T-helper 2 cell (primary cell): ENCODE data around the gene BAG5.
"Not testable (repeated sequence)": the region's sequence is repeated elsewhere in the genome, so short reads cannot be mapped to it uniquely, and the experiment has no call there.

Experiments used
- DNase-seq, 5 experiments: peaks; one replicate each; pipeline versions ENCODE4 v3.0.0 to v3.0.0-alpha.2; 2012 to 2022

BAG5 gene

GRCh38 chr14:103521951-103522563 lies 40.4 kb downstream of the BAG5 start:
- peak in 1 of 5 experiments; percentile 30 for DNase-seq

GRCh38 chr14:103521438-103521950 lies 41.0 kb downstream of the BAG5 start:
- peak in 1 of 5 experiments; percentile 39 for DNase-seq

GRCh38 chr14:103520657-103521437 lies 41.6 kb downstream of the BAG5 start:
- peak; percentile 35 to 68 (median 58) for DNase-seq

DNA sequence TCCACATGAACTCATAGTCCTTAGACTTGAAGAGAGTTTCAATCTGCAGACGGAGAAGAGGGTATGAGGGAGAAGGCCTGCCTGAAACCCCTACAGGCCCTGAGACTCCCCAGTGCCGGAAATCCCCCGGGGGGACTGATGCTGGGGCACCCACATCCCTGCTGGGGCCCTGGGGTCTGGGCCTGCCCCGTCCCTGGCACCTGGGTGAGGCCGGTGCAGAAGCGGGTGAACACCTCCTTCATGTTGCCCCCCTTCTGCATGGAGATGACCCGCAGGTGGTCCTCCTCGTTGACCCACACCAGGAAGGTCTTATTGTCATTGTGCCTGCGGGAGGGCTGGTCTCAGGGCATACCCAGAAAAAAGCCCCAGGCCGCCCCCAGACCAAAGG lies 42.2 kb downstream of the BAG5 start:
- no peak for DNase-seq

DNA sequence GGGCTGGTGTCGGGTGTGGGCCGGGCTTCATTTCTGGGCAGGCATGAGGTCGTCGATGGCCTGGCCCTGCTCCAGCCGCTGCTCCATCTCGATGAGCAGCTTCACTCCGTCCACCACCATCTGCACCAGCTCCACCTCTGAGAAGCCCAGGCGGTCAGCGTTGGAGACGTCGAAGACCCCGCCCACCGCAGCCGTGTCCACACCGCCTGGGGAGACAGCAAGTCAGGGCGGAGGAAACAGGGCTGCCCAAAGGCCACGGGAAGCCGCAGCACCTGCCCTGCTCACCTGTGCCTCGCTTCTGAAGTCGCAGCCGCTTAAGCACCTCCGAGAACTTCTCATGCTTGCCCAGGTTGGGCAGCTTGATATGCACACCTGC lies 42.6 kb downstream of the BAG5 start:
- no peak for DNase-seq

GRCh38 chr14:103519043-103519836 lies 43.2 kb downstream of the BAG5 start:
- no peak for DNase-seq

GRCh38 chr14:103518422-103519042 lies 43.9 kb downstream of the BAG5 start:
- DNase-seq, result peak; percentile 29 to 58 (median 41)

- DNase-seq, result no peak
Observed at GRCh38 chr14:103517721-103518421, 44.6 kb downstream of the BAG5 start.

GRCh38 chr14:103517174-103517566 lies 45.3 kb downstream of the BAG5 start:
- no peak for DNase-seq

DNA sequence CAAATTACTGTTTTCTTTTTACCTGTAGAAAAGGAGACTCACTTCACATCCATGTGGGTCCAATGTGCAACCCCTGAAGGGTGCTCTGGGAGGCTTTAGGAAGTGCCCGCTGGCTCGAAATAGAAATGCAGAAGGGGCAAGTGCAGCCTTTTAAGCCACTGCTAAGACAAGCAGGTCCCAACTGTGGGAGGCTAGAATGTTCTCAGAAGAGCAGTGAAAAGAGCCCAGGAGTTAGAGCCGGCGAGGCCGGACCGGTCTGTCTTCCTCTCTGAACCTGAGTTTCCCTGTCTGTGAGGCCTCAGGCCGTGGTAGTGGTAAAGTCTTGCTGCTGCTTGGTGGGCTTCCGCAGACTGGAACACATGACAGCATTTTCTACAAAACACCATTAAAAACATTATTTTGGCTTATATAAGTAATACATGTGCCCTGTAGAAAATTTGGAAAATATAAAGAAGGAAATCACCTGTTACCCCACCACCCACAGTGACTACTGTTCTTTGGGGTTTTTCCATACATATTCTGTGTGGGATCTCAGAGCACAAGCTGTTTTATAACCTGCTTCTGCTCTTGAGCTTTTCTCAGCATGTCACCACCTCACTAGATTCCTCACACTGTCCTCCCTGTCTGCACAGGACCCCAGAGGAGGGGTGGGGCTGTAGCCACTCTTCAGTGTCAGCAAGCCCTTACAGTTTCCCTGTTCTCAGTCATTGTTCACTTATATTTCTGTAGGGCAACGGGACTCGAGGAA lies 45.9 kb downstream of the BAG5 start:
- no peak for DNase-seq

- no peak for DNase-seq
Observed at GRCh38 chr14:103514596-103515421, 47.6 kb downstream of the BAG5 start.

DNA sequence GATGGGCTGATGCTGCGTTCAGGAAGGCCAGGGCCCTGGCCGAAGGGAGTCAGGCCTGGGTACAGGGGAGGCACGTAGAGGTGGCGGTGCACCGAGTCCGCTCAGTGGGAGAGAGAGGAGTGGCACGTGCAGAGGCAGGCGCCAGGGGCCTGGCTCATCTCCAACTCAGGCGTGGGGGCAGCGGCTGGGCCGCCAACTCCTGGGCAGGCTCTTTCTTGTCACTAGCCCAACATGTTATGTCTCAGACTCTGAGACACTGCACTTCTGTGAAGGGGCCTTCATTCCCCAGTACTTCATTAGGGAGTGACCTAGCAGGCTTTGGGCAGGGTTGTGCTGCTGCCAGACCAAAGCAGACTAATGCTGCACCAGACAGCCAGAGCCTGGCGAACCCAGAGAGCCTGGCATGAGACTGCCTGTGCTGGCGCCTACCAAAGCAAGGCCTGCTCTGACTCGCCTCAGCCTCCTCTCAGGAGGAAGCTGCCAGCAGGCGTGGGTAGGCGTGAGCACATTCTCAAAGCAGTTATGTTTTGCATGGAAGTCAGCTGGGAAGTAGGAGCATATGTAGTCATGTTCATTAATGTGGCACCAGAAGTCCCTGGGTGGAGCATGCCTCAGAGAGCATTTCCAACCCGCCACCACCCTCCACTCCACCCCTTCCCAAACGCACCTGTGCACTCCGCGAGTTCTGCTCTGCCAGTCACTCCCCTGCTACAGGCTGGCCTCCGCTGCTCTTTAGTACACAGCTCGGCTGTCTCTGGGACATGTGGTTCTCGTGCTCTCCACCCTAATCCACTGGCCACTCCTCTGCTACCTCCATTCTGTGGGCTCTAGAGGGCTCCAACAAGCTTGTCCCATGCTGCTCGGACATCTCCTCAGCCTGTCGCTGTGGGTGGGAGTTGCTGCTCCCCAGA lies 49.5 kb downstream of the BAG5 start:
- no peak for DNase-seq

DNA sequence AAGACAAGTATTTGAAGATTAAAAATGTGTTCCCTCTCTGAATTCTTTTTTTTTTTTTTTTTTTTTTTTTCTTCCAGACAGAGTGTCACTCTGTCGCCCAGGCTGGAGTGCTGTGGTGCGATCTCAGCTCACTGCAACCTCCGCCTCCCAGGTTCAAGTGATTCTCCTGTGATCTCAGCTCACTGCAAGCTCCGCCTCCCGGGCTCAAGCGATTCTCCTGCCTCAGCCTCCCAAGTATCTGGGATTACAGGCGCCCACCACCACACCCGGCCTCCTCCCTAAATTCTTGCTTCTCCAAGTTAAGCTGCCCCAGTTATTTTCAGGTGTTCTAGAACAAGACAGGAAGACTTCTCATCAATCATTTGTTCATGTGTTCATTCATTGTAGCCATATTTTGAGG lies 50.3 kb downstream of the BAG5 start:
- DNase-seq, result not testable (repeated sequence)

- no peak for DNase-seq
Observed at GRCh38 chr14:103510724-103511693, 51.4 kb downstream of the BAG5 start.

- no peak for DNase-seq
Observed at GRCh38 chr14:103509864-103510723, 52.4 kb downstream of the BAG5 start.

- DNase-seq, result no peak
Observed at GRCh38 chr14:103508521-103509329, 53.7 kb downstream of the BAG5 start.
